Frontal cortex (tissue), 4 donors: Measurements from ENCODE around the gene GDPGP1. TPM values are rescaled to one million over a fixed set of nuclear protein-coding genes. Genes with fewer than 3 reads are reported as not detected.

Experiments
- DNase-seq, 2 donors: peaks; one replicate each; pipeline ENCODE4 v3.0.0; 2012; ENCODE audit warnings: low spot score in 2 of 2
- FAIRE-seq: peaks from 2 replicates; lab custom pipeline; 2012; peaks lifted over from hg19 to GRCh38; lab: Jason Lieb, UNC
- total RNA-seq: library from RNA; depleted of rRNA; stranded (reverse); fragments of >200 nt; gene quantifications from one replicate; pipeline ENCODE4 v1.2.3, GENCODE V29; 2014
- donor health status: control.
- donor health status: control.
- donor health status: control.

GDPGP1 gene
- total RNA-seq, 1 donor from 2014 or later: 4.9 TPM

DNA sequence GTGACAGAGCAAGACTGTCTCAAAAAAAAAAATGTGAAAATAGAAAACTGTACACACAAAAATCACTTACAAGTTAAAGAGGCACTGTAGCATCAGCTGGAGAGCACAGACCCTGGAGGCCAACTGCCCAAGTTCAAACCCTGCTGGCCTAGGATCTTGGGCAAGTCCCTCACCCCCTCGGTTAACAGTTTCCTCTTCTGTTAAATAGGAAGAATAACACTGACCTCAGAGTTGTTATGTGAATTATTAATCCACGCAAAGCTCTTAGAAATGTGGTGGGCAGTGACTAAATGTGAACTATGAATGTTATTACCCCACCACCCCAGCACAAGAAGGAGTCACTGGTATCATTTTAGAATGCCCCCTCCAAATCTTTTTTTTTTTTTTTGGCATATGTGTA lies 11.5 kb upstream of the GDPGP1 start:
- DNase-seq: no peak
- FAIRE-seq: no peak

DNA sequence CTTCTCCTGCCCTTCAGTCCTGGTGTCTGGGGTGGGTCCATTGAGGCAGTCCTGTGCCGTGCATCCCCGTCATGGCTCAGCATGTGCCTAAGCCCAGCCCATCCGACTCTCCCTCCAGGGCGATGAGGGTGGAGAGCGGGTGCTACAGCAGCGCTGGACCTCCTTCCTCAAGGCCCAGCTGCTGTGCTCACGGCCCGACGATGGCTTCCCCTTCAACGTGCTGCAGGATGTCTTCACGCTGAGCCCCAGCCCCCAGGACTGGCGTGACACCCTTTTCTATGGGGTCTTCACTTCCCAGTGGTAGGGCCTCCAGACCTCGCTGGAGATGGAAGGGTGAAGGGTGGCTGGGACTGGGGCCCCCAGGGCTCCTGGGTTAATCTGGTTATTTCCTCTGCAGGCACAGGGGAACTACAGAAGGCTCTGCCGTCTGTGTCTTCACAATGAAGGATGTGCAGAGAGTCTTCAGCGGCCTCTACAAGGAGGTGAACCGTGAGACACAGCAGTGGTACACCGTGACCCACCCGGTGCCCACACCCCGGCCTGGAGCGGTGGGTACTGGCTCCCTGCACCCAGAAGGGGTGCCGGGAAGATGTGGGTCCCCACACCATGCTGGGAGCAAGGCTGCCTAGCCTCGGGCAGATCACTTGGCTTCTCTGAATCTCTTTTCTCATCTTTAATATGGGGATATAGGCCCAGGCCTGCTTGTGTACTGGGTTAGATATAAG lies 10.4 kb upstream of the GDPGP1 start:
- no peak for FAIRE-seq
- DNase-seq: no peak

- DNase-seq (no peak), FAIRE-seq (no peak)
These were observed 9.0 kb upstream of the GDPGP1 start for GRCh38 chr15:90225047-90225446.

- no peak for DNase-seq
These were observed 8.3 kb upstream of the GDPGP1 start for GRCh38 chr15:90225504-90226234.

GRCh38 chr15:90227336-90227735 lies 6.7 kb upstream of the GDPGP1 start:
- no peak for FAIRE-seq
- no peak for DNase-seq

More at GRCh38 chr15:90225504-90226234, 8.3 kb upstream of the GDPGP1 start:
- no peak for FAIRE-seq

DNA sequence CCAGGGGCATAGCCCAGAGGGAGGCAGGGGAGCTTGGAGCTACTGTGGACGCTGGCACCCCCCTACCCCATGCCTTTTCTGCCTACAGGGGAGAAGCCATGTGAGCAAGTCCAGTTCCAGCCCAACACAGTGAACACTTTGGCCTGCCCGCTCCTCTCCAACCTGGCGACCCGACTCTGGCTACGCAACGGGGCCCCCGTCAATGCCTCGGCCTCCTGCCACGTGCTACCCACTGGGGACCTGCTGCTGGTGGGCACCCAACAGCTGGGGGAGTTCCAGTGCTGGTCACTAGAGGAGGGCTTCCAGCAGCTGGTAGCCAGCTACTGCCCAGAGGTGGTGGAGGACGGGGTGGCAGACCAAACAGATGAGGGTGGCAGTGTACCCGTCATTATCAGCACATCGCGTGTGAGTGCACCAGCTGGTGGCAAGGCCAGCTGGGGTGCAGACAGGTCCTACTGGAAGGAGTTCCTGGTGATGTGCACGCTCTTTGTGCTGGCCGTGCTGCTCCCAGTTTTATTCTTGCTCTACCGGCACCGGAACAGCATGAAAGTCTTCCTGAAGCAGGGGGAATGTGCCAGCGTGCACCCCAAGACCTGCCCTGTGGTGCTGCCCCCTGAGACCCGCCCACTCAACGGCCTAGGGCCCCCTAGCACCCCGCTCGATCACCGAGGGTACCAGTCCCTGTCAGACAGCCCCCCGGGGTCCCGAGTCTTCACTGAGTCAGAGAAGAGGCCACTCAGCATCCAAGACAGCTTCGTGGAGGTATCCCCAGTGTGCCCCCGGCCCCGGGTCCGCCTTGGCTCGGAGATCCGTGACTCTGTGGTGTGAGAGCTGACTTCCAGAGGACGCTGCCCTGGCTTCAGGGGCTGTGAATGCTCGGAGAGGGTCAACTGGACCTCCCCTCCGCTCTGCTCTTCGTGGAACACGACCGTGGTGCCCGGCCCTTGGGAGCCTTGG lies 5.9 kb upstream of the GDPGP1 start:
- DNase-seq (no peak), FAIRE-seq (no peak)

GRCh38 chr15:90228960-90229359 lies 5.0 kb upstream of the GDPGP1 start:
- FAIRE-seq (no peak), DNase-seq (no peak)

GRCh38 chr15:90230071-90230494 lies 3.9 kb upstream of the GDPGP1 start:
- DNase-seq: peak; percentile 39 to 43

DNA sequence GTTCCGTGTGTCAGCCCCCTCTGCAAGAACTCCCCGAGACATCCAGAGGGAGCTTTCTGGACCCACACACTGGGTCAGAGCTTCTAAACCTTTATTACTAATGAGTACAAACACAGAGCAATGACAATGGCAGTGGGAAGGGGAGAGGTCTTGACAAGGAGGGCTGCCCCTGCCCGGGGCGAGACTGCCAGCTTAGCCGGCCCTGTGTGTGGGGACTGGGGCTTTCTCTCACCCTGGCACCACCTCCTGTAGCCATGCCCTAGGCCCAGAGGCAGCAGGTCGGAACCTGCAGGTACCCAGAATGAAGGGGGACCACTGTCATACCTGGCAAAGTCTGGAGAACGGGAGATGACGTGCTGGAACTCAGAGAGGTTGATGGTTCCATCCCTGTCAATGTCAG lies 3.4 kb upstream of the GDPGP1 start:
- DNase-seq: no peak
- no peak for FAIRE-seq

More at GRCh38 chr15:90230071-90230494, 3.9 kb upstream of the GDPGP1 start:
- no peak for FAIRE-seq

DNA sequence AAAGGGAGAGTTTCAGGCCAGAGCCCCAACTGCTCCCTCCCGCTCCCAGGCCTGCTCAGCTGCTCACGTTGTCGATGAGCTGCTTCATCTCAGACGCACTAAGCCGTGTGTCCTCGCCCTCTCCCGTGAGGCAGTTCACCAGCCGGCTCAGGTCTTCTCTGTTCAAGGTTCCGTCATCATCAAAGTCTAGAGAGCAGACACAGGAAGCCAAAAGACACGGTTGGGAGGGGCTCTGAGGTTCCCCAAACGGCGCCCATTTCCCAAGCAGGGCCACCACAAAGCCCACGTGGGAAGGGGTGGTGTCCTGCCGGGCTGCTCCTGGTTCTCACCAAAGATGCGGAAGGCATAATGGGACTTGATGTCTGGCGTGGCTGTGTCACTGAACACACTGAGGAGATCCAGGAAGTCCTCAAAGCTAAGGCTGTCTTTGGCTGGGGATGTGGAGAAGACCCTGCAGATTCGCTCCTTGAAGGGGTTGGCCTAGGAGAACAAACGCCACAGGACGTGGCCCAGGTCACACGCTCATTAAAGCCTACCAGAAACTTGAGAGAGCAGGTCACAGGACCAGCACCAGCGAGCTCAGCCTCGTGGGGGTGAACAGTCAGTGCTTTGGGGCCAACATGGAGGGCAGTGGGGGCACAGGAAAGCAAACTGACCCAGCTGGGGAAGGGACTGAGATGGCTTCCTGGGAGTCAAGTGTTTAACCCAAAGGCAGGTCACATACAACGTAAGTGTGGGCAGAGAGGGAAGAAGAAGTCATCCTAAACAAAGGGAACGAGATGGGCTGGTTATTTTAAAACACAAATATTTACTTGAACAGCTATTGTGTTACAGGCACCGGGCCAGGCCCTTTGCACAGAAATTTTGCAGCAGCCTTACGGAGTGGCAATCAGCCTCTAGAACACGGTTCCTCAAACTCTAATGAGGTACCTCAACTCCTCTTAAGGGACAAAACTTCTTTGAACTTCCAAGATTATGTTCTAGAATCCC lies 2.7 kb upstream of the GDPGP1 start:
- DNase-seq: no peak
- no peak for FAIRE-seq

DNA sequence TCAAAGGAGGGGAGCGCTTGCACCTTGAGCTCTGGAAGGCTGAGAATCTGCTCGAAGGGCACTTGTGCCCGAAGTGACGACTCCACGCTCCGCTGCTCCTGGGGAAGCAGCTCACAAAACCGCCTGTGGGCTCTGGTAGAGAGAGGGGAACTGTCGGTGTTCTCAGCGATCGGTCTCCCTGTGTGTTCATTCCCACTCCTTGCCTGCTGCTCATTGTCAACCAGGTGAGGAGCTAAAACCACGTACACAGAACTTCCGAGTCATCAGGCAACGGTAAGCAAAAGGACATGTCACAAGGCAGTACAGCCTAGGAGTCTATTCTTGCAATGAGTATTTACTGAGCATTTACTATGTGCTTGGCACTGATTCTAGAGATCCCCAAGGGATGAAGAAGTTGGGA lies 1.8 kb upstream of the GDPGP1 start:
- no peak for DNase-seq
- FAIRE-seq: no peak

- FAIRE-seq: no peak
- peak in 1 of 2 donors; percentile 49 for DNase-seq
These were observed 1.0 kb upstream of the GDPGP1 start for GRCh38 chr15:90232941-90233386.

DNA sequence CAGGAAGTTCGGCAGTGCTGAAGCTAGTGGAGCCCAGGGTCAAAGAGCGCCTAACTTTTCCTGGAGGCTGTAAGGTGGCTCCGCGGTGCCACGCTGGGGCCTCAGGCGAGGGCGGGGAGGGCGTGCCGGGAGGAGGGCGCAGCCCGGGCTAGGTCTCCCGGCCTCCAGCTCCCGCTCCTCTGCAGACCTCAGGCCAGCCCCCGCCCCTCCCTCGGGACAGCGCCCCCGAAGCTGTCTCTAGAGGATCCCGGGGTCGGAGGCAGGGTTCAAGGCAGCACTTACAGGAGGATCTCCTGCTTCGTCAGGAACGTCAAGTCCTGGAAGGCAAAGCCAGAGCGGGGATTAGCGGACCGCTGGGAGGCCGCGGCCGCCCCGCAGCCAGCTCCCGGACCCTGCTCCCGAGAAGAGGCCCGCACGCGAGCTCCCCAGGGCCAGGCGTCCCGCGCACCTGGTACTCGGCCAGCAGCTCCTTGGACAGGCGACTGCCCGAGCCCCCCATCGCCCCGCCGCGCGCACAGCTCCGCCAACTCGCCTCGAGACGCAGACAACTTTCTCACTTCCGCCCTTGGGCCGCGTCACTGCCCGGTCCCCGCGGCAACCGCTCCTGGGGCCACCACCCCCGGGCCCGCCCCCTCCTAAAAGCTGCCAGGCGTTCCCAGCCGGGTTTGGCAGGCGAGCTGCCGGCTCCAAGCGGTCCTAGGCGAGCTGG lies 468 bp upstream of the GDPGP1 start, which contains the start of gene CIB1:
TSS of gene CIB1 (minus strand) at position 555 of the 709 bp plus-strand sequence. CDS start at position 499, 56 bp downstream.
- DNase-seq: peak; percentile 99 to 100
- no peak for FAIRE-seq

DNA sequence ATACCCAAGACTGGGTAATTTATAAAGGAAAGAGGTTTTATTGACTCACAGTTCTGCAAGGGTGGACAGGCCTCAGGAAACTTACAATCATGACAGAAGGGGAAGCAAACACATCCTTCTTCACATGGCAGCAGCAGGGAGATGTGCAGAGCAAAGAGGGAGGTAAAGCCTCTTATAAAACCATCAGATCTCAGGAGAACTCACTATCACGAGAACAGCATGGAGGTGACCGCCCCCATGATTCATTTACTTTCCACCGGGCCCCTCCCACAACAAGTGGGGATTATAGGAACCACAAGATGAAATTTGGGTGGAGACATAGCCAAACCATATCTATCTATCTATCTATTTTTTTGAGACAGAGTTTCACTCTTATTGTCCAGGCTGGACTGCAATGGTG lies 5.4 kb downstream of the GDPGP1 start:
- FAIRE-seq (no peak), DNase-seq (no peak)

DNA sequence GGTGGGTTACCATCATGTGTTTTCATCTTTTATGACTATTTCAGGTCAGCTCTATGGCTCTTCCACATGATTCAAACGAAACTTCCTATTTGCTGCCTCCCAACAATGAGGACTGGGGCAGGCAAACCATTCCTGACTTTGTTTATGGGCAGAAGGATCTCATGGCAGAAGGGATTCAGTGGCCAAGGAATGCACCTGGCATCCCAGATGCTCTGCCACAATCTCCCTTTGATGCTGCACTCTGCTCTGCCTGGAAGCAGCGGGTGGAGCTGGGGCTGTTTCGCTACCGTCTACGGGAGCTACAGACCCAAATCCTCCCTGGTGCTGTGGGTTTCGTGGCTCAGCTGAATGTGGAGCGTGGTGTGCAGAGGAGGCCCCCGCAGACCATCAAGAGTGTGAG lies 6.8 kb downstream of the GDPGP1 start:
- no peak for FAIRE-seq
- DNase-seq: no peak

DNA sequence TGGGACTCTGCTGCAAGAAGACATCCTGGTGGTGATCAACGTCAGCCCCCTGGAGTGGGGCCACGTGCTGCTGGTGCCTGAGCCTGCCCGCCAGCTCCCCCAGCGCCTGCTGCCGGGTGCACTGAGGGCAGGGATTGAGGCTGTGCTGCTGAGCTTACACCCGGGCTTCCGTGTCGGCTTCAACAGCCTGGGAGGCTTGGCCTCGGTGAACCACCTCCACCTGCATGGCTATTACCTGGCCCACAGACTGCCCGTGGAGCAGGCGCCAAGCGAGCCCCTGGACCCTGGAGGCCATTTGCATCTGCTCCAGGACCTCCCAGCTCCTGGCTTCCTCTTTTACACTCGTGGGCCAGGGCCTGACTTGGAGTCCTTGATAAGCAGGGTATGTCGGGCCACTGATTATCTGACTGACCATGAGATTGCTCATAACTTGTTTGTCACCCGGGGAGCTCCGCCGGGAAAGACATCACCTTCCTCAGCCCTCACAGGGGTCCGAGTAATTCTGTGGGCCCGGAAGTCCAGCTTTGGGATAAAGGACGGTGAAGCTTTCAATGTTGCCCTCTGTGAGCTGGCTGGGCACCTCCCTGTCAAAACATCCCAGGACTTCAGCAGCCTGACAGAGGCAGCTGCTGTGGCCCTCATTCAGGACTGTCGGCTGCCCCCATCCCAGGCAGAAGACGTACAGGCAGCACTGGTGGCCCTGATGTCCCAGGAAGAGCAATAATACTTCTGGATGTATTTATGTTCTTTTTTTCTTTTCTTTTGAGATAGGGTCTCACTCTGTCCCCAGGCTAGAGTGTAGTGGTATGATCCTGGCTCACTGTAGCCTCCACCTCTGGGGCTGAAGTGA lies 7.6 kb downstream of the GDPGP1 start:
- no peak for FAIRE-seq

DNA sequence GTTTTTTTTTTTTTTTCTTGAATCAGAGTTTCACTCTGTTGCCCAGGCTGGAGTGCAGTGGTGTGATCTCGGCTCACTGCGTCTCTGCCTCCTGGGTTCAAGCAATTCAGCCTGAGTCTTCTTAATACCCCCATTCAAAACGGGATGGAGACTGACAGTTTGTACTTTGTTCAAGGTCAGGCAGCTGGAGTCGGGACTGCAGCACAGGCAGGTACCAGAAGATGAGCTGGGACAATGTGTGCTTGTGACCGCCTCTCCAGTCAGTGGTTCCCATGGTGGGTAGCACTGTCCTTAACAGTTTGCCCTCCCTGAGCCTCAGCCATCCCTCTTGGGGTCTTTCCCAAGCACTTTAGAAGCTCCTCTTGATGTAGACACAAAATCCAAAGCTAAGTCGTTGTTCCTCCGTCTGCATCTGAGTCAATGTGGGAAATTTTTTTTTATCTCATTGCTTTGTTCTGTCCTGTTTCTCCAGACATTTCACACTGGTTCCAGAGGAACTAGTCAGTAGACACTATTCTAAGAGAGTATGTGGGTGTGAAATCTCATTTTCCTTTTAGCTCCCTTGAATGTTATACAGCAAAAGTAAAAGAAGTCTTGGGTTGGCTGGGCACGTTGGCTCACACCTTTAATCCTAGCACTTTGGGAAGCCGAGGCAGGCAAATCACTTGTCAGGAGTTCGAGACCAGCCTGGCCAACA lies 10.1 kb downstream of the GDPGP1 start:
- DNase-seq: no peak
- FAIRE-seq: no peak

More for the DNA sequence above, 7.6 kb downstream of the GDPGP1 start:
- no peak for DNase-seq
